Measurements from ENCODE around the gene CARD10.

The CARD10 gene

DNA sequence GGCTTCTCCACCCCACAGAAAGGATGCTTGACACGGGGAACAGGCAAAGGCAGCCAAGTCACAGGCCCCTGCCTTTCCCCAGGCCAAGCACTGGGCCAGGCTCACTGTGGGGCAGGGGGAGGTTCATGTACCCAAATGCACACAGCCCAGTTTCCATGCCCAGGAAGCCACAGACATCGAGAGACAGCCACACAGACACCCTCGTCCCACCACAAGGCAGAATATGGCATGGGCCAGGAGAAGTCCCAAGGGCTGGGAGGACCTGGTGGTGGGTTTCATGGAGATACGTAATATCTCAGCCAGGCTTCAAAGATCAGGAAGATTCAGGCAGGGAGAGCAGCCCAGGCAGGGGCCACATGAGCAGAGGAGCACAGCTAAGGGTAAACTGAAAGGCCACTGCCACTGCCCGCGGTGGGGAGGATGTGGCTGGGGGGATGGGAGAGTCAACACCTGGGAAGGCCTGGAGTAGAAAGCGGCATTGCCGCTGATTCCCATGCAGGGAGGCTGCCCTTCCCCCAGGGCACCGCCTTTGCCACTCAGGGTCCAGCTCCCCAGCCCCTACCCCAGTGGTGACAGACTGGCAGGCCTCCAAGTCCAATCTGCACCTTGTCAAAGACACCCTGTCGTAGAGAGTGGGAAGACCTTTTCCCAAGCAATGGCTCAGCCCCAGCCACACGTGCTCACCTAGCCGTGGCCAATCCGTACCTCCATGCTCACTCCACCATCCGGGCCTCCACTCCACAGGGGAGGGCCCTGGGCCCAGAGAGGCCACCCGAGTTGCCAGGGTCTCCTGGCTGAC, 30.7 kb downstream of the CARD10 start:
- no peak overlapping the region for H2AFZ ChIP-seq (ENCODE audit: low read length)
- no peaks in the 10 kb centered on the region for H3F3A ChIP-seq (ENCODE audit: low read depth)
- no peaks in the 10 kb centered on the region for H4K20me1 ChIP-seq (ENCODE audit: insufficient read depth, low read length, poor library complexity, severe bottlenecking)
- H3K79me2 ChIP-seq (ENCODE audit: insufficient read depth, low read length): peaks cover 28% of the 10 kb centered on the region
- H3K27me3 ChIP-seq (ENCODE audit: insufficient read depth, low read length, poor library complexity, severe bottlenecking): no peaks in the 10 kb centered on the region
- no peak overlapping the region for H3K4me3 ChIP-seq (ENCODE audit: low read length, poor library complexity, severe bottlenecking)
- H3K36me3 ChIP-seq (ENCODE audit: insufficient read depth, low read length): no peaks in the 10 kb centered on the region
- no peak overlapping the region for H3K9ac ChIP-seq (ENCODE audit: low read depth, low read length, poor library complexity, severe bottlenecking)
- TF ChIP-seq, protein P1, sequence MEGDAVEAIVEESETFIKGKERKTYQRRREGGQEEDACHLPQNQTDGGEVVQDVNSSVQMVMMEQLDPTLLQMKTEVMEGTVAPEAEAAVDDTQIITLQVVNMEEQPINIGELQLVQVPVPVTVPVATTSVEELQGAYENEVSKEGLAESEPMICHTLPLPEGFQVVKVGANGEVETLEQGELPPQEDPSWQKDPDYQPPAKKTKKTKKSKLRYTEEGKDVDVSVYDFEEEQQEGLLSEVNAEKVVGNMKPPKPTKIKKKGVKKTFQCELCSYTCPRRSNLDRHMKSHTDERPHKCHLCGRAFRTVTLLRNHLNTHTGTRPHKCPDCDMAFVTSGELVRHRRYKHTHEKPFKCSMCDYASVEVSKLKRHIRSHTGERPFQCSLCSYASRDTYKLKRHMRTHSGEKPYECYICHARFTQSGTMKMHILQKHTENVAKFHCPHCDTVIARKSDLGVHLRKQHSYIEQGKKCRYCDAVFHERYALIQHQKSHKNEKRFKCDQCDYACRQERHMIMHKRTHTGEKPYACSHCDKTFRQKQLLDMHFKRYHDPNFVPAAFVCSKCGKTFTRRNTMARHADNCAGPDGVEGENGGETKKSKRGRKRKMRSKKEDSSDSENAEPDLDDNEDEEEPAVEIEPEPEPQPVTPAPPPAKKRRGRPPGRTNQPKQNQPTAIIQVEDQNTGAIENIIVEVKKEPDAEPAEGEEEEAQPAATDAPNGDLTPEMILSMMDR (conservative IDR thresholded peaks at IDR 0.05; ENCODE audit: low read length): no peak
- no peak for TF ChIP-seq EZH2phosphoT487 (IDR thresholded peaks at IDR 0.05; ENCODE audit: borderline replicate concordance)
- peaks cover 16% of the 10 kb centered on the region for H3K4me1 ChIP-seq (ENCODE audit: insufficient read depth, low read length, poor library complexity, severe bottlenecking)
- no peak overlapping the region for H3K4me2 ChIP-seq (ENCODE audit: low read depth, low read length, poor library complexity, severe bottlenecking)
- H3K9me3 ChIP-seq (ENCODE audit: insufficient read depth, low read depth, low read length): no peaks in the 10 kb centered on the region
- no peaks in the 10 kb centered on the region for H3K9me2 ChIP-seq (replicated peaks; ENCODE audit: low read depth, low read length)

DNA sequence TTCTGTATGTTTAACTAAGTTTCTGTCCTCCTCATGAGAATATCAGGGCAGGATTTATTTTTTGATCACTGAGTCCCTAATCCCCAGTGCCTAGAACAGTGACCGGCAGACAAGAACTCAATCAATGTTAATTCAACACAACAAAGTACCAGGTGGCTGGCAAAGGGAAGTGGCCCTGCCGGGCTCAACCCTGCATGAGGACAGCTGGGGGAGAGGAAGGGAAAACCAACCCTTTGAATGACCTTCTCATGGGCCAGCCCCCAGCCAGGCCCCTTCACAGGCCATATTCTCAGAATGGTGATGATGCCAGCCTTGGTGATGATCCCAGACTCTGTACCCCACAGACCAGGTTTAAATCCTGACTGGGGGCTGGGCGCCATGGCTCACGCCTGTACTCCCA, 31.6 kb downstream of the CARD10 start:
- Histone ChIP-seq H3K4me3 (ENCODE audit: low read length, poor library complexity, severe bottlenecking) (no peak overlapping the region), H4K20me1 (ENCODE audit: insufficient read depth, low read length, poor library complexity, severe bottlenecking) (peaks cover 2% of the 10 kb centered on the region), H3K4me1 (ENCODE audit: insufficient read depth, low read length, poor library complexity, severe bottlenecking) (peaks cover 25% of the 10 kb centered on the region), H3K9ac (ENCODE audit: low read depth, low read length, poor library complexity, severe bottlenecking) (no peak overlapping the region), H3K9me3 (ENCODE audit: insufficient read depth, low read depth, low read length) (no peaks in the 10 kb centered on the region), H3K4me2 (ENCODE audit: low read depth, low read length, poor library complexity, severe bottlenecking) (no peak overlapping the region), H3K9me2 (replicated peaks; ENCODE audit: low read depth, low read length) (no peaks in the 10 kb centered on the region), H3K79me2 (ENCODE audit: insufficient read depth, low read length) (peaks cover 38% of the 10 kb centered on the region), H3K36me3 (ENCODE audit: insufficient read depth, low read length) (no peaks in the 10 kb centered on the region), H2AFZ (ENCODE audit: low read length) (no peak overlapping the region), H3K27me3 (ENCODE audit: insufficient read depth, low read length, poor library complexity, severe bottlenecking) (no peaks in the 10 kb centered on the region), H3F3A (ENCODE audit: low read depth) (no peaks in the 10 kb centered on the region)
- TF ChIP-seq EZH2phosphoT487 (IDR thresholded peaks at IDR 0.05; ENCODE audit: borderline replicate concordance): no peak
- TF ChIP-seq, protein P1 (conservative IDR thresholded peaks at IDR 0.05; ENCODE audit: low read length): no peak

DNA sequence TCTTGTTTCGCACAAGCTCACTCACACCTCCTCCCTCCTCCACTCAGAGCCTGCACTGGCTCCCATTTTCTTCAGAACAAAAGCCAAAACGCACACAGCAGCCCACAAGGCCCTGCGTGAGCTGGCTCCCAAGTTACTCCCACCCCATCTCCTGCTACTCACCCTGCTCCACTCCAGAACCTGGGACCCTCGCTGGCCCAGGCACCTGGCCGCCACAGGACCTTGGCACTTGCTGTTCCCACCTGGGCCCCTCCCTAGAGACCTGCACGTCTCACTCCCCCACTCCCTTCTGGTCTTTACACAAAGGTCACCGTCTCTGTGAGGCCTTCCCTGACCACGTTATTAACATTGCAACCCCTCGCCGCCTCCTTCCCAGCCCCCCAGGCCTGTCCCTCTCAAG, 32.1 kb downstream of the CARD10 start:
- Histone ChIP-seq H3K27me3 (ENCODE audit: insufficient read depth, low read length, poor library complexity, severe bottlenecking) (no peaks in the 10 kb centered on the region), H3K9me3 (ENCODE audit: insufficient read depth, low read depth, low read length) (no peaks in the 10 kb centered on the region), H3K36me3 (ENCODE audit: insufficient read depth, low read length) (no peaks in the 10 kb centered on the region), H4K20me1 (ENCODE audit: insufficient read depth, low read length, poor library complexity, severe bottlenecking) (peaks cover 3% of the 10 kb centered on the region), H3K9ac (ENCODE audit: low read depth, low read length, poor library complexity, severe bottlenecking) (no peak overlapping the region), H3K4me1 (ENCODE audit: insufficient read depth, low read length, poor library complexity, severe bottlenecking) (peaks cover 28% of the 10 kb centered on the region), H2AFZ (ENCODE audit: low read length) (no peak overlapping the region), H3K4me3 (ENCODE audit: low read length, poor library complexity, severe bottlenecking) (peak overlapping the region; percentile 81), H3F3A (ENCODE audit: low read depth) (no peaks in the 10 kb centered on the region), H3K9me2 (replicated peaks; ENCODE audit: low read depth, low read length) (no peaks in the 10 kb centered on the region), H3K79me2 (ENCODE audit: insufficient read depth, low read length) (peaks cover 42% of the 10 kb centered on the region), H3K4me2 (ENCODE audit: low read depth, low read length, poor library complexity, severe bottlenecking) (peak overlapping the region; percentile 90)
- TF ChIP-seq, protein P1 (conservative IDR thresholded peaks at IDR 0.05; ENCODE audit: low read length): no peak
- no peak for TF ChIP-seq EZH2phosphoT487 (IDR thresholded peaks at IDR 0.05; ENCODE audit: borderline replicate concordance)

Measured in Loucy (cell line).